ENCODE measurements around the gene PPM1A. TPM values are rescaled to one million over a fixed set of nuclear protein-coding genes. Genes with fewer than 3 reads are reported as not detected.
A peak's percentile ranks its signal among the peaks of the same experiment; 100 is the strongest.

The PPM1A gene
- total RNA-seq, 1 experiment from 2014 or later = 41.7 TPM

GRCh38 chr14:60278350-60278749, 29.3 kb downstream of the PPM1A start:
- TF ChIP-seq, protein P1, sequence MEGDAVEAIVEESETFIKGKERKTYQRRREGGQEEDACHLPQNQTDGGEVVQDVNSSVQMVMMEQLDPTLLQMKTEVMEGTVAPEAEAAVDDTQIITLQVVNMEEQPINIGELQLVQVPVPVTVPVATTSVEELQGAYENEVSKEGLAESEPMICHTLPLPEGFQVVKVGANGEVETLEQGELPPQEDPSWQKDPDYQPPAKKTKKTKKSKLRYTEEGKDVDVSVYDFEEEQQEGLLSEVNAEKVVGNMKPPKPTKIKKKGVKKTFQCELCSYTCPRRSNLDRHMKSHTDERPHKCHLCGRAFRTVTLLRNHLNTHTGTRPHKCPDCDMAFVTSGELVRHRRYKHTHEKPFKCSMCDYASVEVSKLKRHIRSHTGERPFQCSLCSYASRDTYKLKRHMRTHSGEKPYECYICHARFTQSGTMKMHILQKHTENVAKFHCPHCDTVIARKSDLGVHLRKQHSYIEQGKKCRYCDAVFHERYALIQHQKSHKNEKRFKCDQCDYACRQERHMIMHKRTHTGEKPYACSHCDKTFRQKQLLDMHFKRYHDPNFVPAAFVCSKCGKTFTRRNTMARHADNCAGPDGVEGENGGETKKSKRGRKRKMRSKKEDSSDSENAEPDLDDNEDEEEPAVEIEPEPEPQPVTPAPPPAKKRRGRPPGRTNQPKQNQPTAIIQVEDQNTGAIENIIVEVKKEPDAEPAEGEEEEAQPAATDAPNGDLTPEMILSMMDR (conservative IDR thresholded peaks at IDR 0.05) = no peak
- H3K36me3 Mint-ChIP-seq (ENCODE audit: insufficient read depth in 1 of 3, low read depth in 3 of 3) = peaks cover 9 to 20% (median 19%) of the 10 kb centered on the region in 3 experiments
- Histone ChIP-seq H3K9me3 (ENCODE audit: control insufficient read depth, low read depth, low read length) (no peaks in the 10 kb centered on the region), H2BK5ac (ENCODE audit: insufficient read length, low read length) (no peak overlapping the region), H3K23me2 (ENCODE audit: insufficient read length, low read depth, low read length, poor library complexity, severe bottlenecking) (no peaks in the 10 kb centered on the region), H4K5ac (ENCODE audit: insufficient read length, low read depth, low read length) (no peak overlapping the region), H3T11ph (ENCODE audit: low read length) (no peak overlapping the region), H2AFZ (ENCODE audit: low read length) (no peak overlapping the region), H3K27me3 (ENCODE audit: insufficient read depth, low read length) (no peaks in the 10 kb centered on the region), H3K18ac (ENCODE audit: insufficient read length, low read depth, low read length) (no peak overlapping the region), H3K79me2 (ENCODE audit: insufficient read depth, low read length) (peaks cover 2% of the 10 kb centered on the region; the same call in 1 of the 2 replicates), H3K4me2 (ENCODE audit: insufficient read depth, insufficient read length, low read length) (no peak overlapping the region), H4K8ac (replicated peaks; ENCODE audit: insufficient read length, low read depth, low read length) (no peak overlapping the region), H3K4ac (ENCODE audit: low read depth, low read length) (no peak overlapping the region), H3K4me1 (ENCODE audit: insufficient read depth, low read length) (peaks cover 8% of the 10 kb centered on the region; the same call in 1 of the 2 replicates), H2AK5ac (ENCODE audit: insufficient read length, low read length) (no peak overlapping the region), H3K23ac (ENCODE audit: insufficient read length, low read depth, low read length) (no peak overlapping the region), H4K20me1 (ENCODE audit: control insufficient read depth, insufficient read depth, insufficient read length) (no peaks in the 10 kb centered on the region), H3K79me1 (ENCODE audit: insufficient read depth, low read depth, low read length, poor library complexity, severe bottlenecking) (peaks cover 4% of the 10 kb centered on the region), H3K9ac (ENCODE audit: extremely low read depth, insufficient read length, low read length) (no peak overlapping the region), H4K91ac (ENCODE audit: insufficient read length, low read depth, low read length) (no peak overlapping the region), H3K14ac (ENCODE audit: insufficient read depth, low read length) (no peak overlapping the region), H3K27ac (ENCODE audit: insufficient read length, low read depth, low read length) (peak overlapping the region; percentile 67), H2BK15ac (ENCODE audit: low read depth, low read length) (no peak overlapping the region), H2BK12ac (ENCODE audit: insufficient read length, low read depth, low read length) (no peak overlapping the region), H2BK120ac (ENCODE audit: low read depth, low read length, poor library complexity, severe bottlenecking) (no peak overlapping the region), H2BK20ac (ENCODE audit: low read depth, low read length, poor library complexity, severe bottlenecking) (no peak overlapping the region), H3K56ac (ENCODE audit: insufficient read length, low read depth, low read length) (no peak overlapping the region)
- peak overlapping the region in 1 of 2 experiments; percentile 15; a peak in 4 of 5 replicates for H3K4me3 Mint-ChIP-seq
- no CpG with 5 or more reads among the region's 2 CpGs for WGBS (ENCODE audit: extremely low coverage, insufficient read length, low lambda C conversion rate)
- DNase-seq = no peak
- H3K27ac Mint-ChIP-seq = peak overlapping the region; percentile 52 to 88 (median 84); a peak in 6 of 7 replicates
- no peaks in the 10 kb centered on the region for H3K9me3 Mint-ChIP-seq
- H3K27me3 Mint-ChIP-seq (ENCODE audit: low read depth) = no peaks in the 10 kb centered on the region
- H3K4me1 Mint-ChIP-seq = peaks cover 37 to 49% of the 10 kb centered on the region in 2 experiments

Data from H9 (cell line).